NCI-H1105 treated with DMSO at 0.1 percent for 48 hours (cell line): ENCODE results near the gene CLEC18A.
"Not testable (repeated sequence)": the region's sequence is repeated elsewhere in the genome, so short reads cannot be mapped to it uniquely, and the experiment has no call there.

ENCODE experiments used
- DNase-seq: peaks from one replicate; lab custom pipeline; 2025; lab: John Stamatoyannopoulos, UW

CLEC18A gene

DNA sequence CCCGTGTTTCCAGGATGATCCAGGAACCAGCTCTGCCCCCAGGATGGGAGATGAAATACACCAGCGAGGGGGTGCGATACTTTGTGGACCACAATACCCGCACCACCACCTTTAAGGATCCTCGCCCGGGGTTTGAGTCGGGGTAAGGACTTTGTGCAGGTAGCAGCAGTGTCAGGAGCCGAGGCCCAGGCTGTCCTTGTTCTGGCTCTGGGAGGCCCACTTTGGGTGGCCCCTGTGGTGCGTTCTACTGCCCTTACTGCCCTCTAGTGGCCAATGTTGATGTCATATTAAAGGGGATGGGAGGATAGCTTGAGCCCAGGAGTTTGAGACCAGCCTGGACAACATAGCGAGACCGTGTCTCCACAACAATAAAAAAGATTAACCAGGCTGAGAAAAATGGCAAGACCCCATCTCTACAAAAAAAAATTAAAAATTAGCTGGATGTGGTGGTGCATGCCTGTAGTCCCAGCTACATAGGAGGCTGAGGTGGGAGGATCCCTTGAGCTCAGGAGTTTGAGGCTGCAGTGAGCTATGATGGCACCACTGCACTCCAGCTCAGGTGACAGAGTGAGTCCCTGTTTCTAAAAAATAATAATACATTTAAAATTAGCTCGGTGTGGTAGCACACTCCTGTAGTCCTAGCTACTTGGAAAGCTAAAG lies 20.9 kb upstream of the CLEC18A start:
- DNase-seq = peak; percentile 0

DNA sequence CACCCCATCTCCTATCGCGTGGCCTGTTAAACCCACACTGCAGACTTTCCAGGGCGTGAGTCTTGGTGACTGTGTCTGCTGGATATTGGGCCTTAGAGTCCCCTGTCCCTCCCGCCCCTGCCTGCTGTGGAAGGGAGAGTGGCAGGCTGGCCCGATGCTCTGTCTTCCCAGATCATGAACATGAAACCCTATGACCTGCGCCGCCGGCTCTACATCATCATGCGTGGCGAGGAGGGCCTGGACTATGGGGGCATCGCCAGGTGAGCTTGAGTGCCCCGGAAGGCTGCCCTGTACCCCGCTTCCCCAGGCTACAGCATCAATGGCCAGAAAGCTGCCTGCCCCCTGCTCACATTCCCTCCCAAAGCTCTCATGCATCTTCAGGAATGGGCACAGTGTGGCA lies 19.5 kb upstream of the CLEC18A start:
- DNase-seq = no peak

DNA sequence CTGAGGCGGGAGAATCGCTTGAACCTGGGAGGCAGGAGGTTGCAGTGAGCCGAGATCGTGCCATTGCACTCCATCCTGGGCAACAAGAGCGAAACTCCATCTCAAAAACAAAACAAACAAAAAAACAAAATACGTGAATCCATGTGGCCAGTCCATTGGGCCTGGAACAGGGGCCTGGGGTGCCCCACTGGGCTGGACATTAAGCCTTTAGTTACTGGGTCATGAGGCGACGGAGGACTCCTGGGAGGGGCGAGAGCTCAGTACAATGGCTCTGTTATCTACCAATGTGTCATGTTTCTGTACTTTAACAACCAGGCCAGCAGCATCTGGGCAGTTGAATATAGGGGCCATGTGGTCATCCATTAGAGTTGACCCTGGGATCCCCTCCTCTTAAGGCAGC lies 18.9 kb upstream of the CLEC18A start:
- no peak for DNase-seq

DNA sequence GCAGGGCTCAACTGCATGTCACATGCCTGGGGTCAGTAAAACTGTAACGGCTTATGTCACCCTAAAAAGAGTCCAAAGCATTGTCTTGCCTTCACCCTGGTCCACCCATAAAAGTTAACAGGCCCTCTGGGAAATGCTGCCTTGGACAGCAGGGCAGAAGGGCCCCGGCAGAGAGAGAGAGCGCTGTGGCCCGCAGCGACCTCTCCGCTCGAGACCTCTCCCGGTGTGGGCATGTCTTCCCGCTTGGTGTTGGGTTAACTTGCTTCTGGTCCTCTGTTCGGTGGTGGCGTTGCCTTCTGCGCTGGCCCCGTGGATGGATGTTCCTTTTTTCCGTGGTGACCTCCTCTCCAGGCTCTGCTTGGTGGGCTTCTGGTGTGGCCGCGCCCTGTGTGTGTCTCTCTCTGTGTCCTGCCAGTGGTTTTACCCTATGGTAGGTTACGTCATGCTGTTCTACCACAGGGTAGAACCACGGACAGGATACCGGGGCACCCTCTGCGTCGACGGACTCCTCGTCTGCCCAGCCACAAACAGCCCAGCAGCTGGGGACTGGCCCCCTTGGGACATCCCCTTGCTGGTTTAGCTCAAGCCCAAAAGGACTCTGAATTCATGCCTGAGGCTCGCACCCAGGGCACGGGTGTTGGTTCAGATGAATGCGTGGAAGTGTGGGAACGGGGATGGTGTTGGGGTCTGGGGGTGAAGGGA lies 18.3 kb upstream of the CLEC18A start:
- DNase-seq = no peak

DNA sequence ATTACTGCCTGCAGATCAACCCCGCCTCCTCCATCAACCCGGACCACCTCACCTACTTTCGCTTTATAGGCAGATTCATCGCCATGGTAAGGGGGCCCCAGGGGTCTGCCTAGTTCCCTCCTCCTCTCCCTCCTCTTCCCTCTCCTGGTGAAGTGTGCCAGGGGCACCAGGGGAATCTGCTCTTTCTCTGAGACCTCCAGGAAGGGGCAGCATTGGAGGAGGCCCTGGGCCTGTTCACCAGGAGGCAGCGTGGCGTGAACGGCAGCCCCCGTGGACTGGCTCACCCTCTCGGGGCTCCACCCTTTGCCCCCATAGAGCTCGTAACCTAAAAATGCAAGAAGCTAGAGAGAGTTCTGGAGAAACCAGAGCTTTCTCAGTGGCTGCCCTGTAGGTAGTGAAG lies 17.1 kb upstream of the CLEC18A start:
- DNase-seq = no peak

DNA sequence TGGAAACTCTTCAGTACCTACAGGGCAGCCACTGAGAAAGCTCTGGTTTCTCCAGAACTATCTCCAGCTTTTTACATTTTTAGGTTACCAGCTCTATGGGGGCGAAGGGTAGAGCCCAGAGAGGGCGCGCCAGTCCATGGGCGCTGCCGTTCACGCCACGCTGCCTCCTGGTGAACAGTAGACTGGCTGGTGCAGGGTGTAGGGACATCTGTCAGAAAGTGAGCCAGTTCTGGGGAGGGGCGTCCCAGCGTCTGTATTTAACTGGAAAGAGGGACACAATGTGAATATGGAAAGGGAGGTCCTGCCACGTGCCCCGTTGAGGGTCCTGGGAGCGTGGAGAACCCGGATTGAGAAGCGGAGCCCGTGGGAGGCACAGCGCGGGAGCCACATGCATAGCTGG lies 16.4 kb upstream of the CLEC18A start:
- DNase-seq = no peak

DNA sequence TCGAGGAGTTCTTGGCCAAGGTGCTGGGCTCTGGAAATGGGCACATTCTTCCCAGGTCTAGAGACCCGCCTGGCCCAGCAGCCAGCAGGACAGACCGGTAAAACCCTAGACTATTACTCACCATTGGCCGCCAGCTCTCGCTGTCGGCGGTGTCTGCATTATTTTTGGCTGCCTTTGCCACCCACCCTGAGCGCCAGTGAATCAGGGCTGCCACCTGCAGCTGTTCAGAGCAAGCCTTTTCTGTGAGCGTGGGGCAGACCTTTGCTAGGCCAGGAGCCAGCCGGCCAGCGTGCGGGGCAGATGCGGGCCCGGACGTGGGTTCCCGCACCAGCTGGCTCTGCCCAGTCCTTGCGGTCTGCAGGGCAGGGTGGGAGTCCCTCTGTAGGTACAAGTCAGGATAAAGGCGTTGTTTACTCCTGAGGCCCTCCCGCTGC lies 15.8 kb upstream of the CLEC18A start:
- no peak for DNase-seq

DNA sequence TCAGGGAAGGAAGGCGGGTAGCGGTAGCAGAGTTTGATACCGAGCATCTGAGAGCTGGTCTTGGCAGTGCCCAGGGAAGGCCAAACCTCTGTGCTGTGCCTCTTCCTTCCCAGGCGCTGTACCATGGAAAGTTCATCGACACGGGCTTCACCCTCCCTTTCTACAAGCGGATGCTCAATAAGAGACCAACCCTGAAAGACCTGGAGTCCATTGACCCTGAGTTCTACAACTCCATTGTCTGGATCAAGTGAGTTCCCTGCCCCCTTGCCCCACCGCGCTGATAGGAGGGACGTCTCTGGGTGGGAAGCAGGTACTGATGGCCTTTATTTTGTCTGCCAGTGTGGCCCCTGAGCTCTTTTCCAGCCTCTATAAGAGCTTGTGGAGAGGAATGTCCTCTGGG lies 15.4 kb upstream of the CLEC18A start:
- DNase-seq = no peak

DNA sequence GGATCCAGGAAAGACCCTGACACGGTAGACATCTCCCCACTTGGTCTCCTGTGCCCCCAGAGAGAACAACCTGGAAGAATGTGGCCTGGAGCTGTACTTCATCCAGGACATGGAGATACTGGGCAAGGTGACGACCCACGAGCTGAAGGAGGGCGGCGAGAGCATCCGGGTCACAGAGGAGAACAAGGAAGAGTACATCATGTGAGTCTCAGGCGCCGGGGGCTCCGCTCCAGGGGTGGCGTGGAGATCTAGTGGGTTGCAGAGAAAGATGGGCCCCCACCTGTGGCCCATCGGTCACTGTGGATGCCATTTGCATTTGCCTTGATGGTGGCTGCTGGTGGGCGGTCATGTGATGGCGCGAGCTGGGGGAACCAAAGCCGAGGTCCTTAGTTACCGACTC lies 14.9 kb upstream of the CLEC18A start:
- DNase-seq = no peak

DNA sequence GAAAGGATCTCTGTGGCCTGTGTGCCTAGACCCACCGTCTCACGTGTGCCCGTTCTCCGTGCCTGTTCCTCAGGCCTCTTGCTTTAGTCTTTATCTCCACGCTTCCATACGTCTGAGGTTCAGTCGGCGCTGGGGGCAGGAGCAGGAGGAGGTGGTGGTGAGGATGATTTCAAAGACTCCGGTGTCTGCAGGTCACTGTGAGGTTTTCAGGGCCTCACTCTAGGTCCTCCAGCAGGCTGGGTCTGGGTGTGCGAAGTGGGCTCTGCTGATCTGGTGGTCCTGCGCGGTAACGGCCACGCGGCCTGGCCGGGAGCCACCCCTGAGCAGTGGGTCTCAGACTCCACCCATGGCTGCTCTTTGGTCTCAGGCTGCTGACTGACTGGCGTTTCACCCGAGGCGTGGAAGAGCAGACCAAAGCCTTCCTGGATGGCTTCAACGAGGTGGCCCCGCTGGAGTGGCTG lies 14.4 kb upstream of the CLEC18A start:
- DNase-seq = no peak

DNA sequence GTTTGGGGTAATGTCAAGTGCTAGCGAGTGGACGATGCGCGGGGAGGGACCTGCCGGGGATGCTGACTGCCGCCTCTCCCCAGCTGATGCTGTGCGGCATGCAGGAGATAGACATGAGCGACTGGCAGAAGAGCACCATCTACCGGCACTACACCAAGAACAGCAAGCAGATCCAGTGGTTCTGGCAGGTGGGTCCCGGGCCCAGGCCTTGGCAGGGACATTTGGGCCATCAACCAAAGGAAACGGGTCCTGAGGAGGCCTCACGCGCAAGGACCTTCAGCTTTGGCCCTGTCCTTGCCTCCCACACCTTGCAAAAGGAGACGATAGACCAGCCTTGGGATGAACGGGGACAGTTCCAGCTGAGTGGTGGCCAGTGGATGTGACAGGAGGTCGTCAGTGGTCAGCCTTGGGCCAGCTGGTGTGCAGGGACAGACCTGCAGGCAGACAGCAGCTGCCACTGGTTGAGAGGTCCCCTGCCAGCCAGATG lies 13.6 kb upstream of the CLEC18A start:
- DNase-seq = no peak

DNA sequence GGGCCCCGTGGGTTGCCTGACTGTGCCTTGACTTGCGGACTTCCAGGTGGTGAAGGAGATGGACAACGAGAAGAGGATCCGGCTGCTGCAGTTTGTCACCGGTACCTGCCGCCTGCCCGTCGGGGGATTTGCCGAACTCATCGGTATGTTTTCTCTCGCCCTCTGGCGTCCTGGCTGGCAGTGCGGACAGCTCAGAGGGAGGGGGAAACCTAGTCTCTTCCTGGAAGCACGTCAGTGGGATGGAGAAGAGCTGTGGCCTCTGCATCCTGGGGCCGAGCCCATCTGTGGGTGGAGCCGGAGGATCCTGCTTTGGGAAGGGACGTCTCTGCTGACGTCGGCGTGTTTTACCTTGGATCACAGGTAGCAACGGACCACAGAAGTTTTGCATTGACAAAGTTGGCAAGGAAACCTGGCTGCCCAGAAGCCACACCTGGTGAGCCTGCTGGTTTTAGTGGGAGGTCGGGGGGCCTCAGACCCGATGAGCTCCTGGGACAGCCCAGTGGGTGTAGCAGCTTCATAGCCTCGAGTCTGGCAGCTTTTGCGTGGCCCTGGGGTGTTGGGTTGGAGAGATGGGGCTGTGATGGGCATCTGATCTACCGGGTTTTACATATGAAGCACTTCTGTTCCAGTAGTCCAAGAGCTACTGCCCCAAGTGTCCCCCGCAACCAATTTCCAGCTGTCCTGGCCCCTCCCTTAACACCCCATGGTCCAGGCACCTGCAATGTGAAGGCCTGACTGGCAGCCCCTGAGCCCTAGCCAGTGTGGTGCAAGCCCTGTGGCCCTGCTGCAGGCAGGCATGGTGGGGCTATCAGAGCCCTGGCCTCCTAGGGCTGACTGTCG lies 11.9 kb upstream of the CLEC18A start:
- DNase-seq = no peak

DNA sequence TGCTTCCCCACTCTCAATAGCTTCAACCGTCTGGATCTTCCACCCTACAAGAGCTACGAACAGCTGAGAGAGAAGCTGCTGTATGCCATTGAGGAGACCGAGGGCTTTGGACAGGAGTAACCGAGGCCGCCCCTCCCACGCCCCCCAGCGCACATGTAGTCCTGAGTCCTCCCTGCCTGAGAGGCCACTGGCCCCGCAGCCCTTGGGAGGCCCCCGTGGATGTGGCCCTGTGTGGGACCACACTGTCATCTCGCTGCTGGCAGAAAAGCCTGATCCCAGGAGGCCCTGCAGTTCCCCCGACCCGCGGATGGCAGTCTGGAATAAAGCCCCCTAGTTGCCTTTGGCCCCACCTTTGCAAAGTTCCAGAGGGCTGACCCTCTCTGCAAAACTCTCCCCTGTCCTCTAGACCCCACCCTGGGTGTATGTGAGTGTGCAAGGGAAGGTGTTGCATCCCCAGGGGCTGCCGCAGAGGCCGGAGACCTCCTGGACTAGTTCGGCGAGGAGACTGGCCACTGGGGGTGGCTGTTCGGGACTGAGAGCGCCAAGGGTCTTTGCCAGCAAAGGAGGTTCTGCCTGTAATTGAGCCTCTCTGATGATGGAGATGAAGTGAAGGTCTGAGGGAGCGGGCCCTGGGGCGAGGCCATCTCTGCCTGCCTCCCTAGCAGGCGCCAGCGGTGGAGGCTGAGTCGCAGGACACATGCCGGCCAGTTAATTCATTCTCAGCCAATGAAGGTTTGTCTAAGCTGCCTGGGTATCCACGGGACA lies 11.1 kb upstream of the CLEC18A start:
- DNase-seq = no peak

DNA sequence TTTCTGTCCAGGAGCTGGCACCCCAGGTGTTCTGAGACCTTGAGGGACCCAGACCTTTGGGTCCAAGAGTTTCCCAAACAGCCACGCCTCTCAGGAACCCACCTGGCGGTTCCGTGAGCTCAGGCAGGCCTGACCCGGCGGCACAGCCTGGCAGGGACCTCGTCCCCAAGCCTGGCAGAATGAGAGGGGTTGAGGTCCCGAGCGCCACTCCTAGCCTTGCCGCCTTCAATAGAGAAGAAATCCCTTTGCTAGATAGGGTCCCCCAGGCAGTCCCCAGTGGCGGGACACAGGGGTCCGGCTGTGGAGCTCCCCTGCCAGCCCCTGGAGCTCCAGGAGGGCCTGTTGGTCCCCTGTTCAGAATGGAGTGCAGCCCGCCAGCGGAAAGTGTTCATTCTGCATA lies 10.5 kb upstream of the CLEC18A start:
- no peak for DNase-seq

DNA sequence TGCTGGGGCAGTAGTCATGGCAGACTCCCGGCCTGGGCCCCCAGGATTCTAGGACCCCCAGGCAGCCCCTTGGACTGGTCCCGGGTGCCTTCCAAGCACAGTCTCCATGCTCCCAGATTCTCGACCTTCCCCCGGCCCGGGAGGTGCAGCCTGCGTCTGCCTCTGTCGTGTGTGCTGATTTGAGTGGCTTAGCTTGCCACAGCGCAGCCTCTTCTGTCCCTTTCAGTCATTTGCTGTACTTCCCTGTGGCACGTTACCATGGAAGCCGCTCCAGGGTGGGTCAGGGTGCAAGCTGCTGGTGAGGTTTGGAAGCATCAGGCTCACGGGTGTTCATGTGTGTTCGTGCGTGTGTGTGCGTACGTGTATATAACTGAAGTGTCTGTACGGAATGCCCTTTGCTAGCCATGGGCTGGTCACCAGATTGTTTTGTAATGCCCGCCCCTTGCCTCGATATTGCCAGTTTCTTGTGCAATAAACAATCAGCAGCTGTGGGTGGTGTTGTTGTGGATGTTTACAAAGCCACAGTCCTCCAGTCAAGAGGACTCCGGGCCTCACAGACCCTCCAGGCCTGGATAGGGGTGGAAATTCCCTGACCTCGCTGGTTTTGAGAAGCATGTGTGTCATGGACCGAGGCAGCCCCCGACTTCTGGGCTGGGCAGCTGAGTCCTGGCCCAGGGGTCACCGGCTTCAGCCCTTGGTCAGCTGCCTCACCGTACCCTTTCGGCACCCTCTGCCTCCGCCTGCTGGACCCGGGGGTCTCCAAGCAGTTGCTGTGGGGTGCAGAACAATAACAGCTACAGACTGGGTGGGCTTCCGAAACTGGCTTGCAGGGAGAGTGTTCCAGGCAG lies 9.7 kb upstream of the CLEC18A start:
- no peak for DNase-seq

DNA sequence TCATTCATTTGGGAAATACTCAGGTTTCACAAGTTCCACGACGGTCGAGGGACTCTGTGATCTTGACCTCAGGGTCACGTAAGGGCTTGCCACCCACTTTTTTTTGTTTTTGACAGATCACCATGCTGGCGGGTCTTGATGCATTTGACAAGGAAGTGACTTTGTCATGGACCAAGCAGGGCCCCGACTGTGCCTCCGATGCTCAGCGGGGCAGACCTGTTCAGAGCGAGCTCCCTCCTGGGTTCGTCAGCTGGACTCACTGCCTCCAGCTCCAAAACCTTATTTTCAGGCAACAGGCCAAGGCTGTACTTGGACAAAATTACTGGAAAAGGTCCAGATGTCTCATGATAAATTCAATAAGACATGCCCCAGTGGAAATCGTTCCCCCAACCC lies 9.0 kb upstream of the CLEC18A start:
- no peak for DNase-seq

DNA sequence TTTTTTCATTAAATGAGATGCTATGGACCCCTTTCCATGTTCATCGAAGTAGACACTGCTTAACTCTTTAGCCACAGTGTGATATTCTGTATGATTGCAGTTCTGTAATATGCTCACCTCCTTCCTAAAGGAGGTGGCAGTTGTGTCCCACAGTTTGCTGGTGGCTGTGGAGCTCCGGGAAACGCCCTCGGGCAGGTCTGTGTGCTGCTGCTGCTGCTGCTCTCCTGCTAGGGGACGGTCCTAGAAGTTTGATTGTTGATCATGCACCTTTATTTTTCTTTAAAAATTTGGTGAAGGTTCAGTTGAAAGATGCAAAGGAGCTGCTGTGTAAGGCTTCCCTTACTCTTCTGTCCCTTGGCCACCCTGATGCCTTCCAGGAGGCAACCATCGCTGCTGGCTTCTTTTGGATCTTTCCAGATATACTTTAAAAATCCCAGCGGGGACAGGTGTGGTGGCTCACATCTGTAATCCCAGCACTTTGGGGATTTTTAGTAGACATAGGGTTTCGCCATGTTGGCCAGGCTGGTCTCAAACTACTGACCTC lies 8.4 kb upstream of the CLEC18A start:
- DNase-seq = no peak

DNA sequence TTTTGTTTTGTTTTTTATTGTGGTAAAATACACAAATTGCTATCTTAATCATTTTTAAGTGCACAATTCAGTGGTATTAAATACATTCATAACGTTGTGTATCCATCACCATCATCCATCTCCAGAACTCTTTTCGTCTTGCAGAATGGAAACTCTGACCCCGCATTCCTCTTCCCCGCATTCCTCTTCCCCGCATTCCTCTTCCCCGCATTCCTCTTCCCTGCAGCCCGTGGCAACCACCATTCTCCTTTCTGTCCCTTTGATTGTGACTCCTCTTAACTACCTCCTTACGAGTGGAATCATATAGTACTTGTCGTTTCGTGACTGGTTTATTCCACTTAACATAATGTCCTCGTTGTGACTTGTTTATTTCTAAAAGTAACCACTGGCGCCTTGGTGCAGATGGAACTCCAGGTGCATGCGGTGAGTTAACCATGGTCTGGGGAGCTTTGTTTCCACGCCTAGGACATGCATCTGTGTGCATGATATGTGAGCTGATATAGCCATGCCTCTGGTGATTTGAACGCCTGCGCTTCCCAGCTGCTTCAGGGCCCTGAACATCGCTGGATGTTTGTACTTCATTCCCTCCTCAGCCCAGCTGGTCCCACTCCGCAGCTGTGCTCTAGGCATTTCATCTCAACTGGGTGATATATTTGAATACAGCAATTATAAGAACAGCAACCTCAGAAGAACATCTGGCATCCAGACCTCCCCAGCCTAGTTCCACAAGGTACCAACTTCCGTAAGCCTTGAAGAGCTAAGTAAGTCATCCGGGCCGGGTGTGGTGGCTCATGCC lies 7.7 kb upstream of the CLEC18A start:
- not testable (repeated sequence) for DNase-seq

DNA sequence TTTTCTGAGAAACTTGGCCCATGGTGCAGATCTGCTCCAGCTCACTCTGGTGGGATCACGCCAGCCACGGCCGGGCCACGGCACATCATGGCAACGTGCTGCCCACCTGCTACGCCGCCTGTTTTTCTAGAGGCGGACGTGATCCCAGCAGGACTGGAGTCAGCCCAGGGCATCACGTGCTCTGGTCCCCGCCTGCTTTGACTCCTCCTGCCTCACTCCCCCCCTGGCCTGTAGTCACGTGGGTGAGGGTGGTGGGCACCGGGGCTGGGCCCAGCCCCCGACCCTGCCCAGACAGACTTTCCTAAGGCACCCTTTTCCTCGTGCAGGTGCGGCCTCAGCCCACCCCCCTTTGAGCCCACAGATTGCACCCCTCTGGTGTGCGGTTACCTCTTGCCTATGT lies 723 bp upstream of the CLEC18A start:
- DNase-seq = not testable (repeated sequence)

DNA sequence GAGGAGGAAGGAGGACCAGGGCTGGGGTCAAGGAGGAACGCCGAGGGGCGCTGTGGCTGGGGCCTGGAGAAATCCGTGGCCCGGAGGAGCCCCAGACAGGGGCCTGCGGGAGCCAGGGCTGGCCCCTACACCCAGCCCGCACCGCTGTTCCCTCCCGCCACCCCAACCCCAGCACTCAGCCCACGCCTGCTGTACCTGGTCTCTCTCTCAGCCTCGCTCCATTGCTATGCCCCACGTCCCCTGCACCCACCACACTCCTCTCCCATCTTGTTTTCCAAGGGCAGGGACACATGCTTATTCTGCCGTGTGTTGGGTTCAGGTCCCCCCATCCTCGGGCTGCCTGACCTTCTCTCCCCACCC lies 518 bp downstream of the CLEC18A start:
- DNase-seq = not testable (repeated sequence)
